ENCODE measurements around the gene PFDN2.

DNA sequence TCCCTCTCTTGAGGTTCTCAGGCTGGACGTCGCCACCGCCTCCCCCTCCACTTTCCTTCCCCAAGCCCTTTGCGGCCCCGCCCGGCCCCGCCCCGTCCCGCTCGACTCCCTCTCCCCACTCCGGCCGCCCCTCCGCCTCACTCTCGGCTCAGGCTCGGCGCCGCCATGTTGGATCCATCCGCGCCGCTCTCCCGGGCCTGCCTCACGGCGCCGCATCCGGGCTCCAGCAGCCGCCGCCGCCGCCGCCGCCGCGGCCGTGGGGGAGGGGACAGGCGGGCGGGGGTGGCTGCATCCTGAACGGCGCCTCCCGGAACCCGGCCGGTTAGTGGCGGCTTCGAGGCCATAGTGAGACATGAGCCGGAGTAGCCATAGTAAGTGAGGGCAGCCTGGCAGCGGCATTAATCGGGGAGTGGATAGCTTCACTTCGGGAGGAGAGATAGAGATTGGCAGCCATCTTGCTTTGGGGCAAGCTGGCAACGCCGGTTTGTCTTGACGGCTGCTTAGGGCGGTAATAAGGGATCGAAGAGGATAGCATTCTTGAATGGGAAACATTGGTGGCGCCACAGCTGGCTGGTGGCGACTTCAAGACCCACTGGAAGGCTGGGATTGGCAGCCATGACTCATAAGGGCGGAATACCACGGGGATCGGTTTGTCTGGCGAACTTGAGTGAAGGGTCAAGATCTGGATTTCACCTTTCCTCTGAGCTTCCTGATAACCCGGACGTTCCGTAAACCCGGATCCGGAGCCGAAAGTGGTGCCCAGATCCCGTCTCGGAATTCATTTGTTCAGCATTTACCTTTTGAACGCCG, 14.8 kb upstream of the PFDN2 start, which contains the start of gene DEDD:
- TF ChIP-seq, protein P1, sequence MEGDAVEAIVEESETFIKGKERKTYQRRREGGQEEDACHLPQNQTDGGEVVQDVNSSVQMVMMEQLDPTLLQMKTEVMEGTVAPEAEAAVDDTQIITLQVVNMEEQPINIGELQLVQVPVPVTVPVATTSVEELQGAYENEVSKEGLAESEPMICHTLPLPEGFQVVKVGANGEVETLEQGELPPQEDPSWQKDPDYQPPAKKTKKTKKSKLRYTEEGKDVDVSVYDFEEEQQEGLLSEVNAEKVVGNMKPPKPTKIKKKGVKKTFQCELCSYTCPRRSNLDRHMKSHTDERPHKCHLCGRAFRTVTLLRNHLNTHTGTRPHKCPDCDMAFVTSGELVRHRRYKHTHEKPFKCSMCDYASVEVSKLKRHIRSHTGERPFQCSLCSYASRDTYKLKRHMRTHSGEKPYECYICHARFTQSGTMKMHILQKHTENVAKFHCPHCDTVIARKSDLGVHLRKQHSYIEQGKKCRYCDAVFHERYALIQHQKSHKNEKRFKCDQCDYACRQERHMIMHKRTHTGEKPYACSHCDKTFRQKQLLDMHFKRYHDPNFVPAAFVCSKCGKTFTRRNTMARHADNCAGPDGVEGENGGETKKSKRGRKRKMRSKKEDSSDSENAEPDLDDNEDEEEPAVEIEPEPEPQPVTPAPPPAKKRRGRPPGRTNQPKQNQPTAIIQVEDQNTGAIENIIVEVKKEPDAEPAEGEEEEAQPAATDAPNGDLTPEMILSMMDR (conservative IDR thresholded peaks at IDR 0.05; ENCODE audit: low read length), result peak; percentile 59; the same call in 1 of the 2 replicates
- no peak for TF ChIP-seq EZH2phosphoT487 (IDR thresholded peaks at IDR 0.05; ENCODE audit: borderline replicate concordance, low read depth, low read length)

Measured in OCI-LY7 (cell line).